Measurements from ENCODE around the gene STK33. TPM values are rescaled to one million over a fixed set of nuclear protein-coding genes. Genes with fewer than 3 reads are reported as not detected.

Gene STK33
- total RNA-seq = 3.6 and 5.1 TPM in 2 replicates

DNA sequence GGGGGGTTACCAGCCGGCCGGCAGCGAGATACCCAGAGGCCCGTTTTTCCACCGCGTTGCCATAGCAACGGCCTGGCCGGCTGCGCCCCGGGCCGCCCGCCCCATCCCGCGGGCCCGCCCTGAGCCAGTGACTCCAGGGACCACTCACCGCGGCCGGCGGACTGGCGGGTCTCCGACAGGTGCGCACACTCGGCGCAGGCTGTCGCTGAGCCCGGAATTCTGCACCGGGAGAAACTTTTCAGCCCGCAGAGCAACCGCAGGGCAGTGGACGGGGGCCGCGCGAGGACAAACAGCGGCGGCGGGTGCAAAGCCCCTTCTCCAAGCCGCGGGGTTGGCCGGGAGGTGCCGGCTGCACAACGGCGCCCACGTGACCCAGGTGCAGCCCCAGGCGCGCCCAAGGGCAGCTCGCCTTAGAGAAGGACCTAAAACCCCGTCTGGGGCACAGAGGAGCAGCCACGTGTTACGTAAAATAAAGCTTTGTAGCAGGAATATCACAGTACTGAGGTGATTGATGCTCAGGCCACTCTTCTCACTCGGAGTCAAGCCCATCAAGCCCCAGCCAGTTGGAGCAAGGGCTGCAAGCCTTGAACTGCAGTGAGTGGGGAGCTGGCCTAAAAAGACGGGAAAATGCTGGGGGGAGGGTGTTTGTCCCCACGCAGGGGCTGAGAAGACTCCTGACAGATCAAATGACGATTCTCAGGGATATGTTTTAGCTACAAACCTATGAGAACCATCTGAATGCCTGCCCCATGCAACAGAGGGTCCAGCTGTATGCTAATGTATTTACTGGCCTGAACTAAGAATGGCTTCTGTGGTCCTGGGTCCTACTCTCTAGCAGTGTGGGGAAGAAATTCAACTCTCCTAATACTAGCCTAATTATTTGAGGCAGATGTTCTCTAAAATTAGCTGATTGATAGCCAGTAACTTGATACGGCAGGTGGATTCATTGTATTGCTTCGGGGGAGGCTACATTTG is at the start of gene STK33:
Gene STK33 (minus strand): TSS at position 294 of the 975 bp plus-strand sequence. CDS start 119,323 bp downstream, outside the sequence.

Other genes starting within 250 kb of the STK33 start
- gene TRIM66, start 88.4 kb upstream of the STK33 start, total RNA-seq = 0.96 and 1.7 TPM in 2 replicates
- 1,069 and 1,601 TPM in 2 replicates for gene RPL27A, start 88.6 kb upstream of the STK33 start, total RNA-seq